ENCODE results near the gene PIH1D1.

Gene PIH1D1

GRCh38 chr19:49443366-49444099 lies 8.1 kb downstream of the PIH1D1 start:
- Histone ChIP-seq H3F3A (ENCODE audit: control insufficient read depth, insufficient read depth) (peaks cover 9% of the 10 kb centered on the region), H3K27me3 (ENCODE audit: control insufficient read depth, low read length) (peaks cover 34% of the 10 kb centered on the region), H3K4me3 (ENCODE audit: low read length) (peak overlapping the region; percentile 88), H3K36me3 (ENCODE audit: control insufficient read depth, low read length) (peaks cover 23% of the 10 kb centered on the region), H3K27ac (ENCODE audit: low read depth, low read length) (peak overlapping the region; percentile 39; the same call in 1 of the 2 replicates), H4K20me1 (ENCODE audit: control insufficient read depth, insufficient read depth, low read depth, low read length) (no peaks in the 10 kb centered on the region), H3K9me2 (replicated peaks; ENCODE audit: control insufficient read depth, low read length) (no peaks in the 10 kb centered on the region), H3K9me3 (ENCODE audit: control insufficient read depth, insufficient read depth, low read length) (no peaks in the 10 kb centered on the region), H3K79me2 (ENCODE audit: control insufficient read depth, low read length) (peaks cover 3% of the 10 kb centered on the region), H3K4me2 (ENCODE audit: low read length) (peak overlapping the region; percentile 99), H3K4me1 (ENCODE audit: control insufficient read depth, low read length) (peaks cover 24% of the 10 kb centered on the region)
- TF ChIP-seq CTCF (IDR thresholded peaks at IDR 0.05; ENCODE audit: low read depth, low read length, poor library complexity, severe bottlenecking) (peak; percentile 96), EZH2phosphoT487 (IDR thresholded peaks at IDR 0.05; ENCODE audit: borderline replicate concordance, low read length) (no peak)

GRCh38 chr19:49442771-49443365 lies 8.7 kb downstream of the PIH1D1 start:
- H4K20me1 ChIP-seq (ENCODE audit: control insufficient read depth, insufficient read depth, low read depth, low read length) = no peaks in the 10 kb centered on the region
- peaks cover 41% of the 10 kb centered on the region for H3K27me3 ChIP-seq (ENCODE audit: control insufficient read depth, low read length)
- H3K9me2 ChIP-seq (replicated peaks; ENCODE audit: control insufficient read depth, low read length) = no peaks in the 10 kb centered on the region
- TF ChIP-seq CTCF (IDR thresholded peaks at IDR 0.05; ENCODE audit: low read depth, low read length, poor library complexity, severe bottlenecking) = no peak
- TF ChIP-seq EZH2phosphoT487 (IDR thresholded peaks at IDR 0.05; ENCODE audit: borderline replicate concordance, low read length) = no peak
- peaks cover 23% of the 10 kb centered on the region for H3K4me1 ChIP-seq (ENCODE audit: control insufficient read depth, low read length)
- no peaks in the 10 kb centered on the region for H3K9me3 ChIP-seq (ENCODE audit: control insufficient read depth, insufficient read depth, low read length)
- H3K4me2 ChIP-seq (ENCODE audit: low read length) = peak overlapping the region; percentile 99
- H3K27ac ChIP-seq (ENCODE audit: low read depth, low read length) = peak overlapping the region; percentile 39; the same call in 1 of the 2 replicates
- peaks cover 9% of the 10 kb centered on the region for H3F3A ChIP-seq (ENCODE audit: control insufficient read depth, insufficient read depth)
- H3K36me3 ChIP-seq (ENCODE audit: control insufficient read depth, low read length) = peaks cover 16% of the 10 kb centered on the region
- H3K4me3 ChIP-seq (ENCODE audit: low read length) = peak overlapping the region; percentile 88
- H3K79me2 ChIP-seq (ENCODE audit: control insufficient read depth, low read length) = no peaks in the 10 kb centered on the region; the same call in 1 of the 2 replicates

GRCh38 chr19:49442354-49442753 lies 9.3 kb downstream of the PIH1D1 start:
- Histone ChIP-seq H3K36me3 (ENCODE audit: control insufficient read depth, low read length) (peaks cover 11% of the 10 kb centered on the region), H3F3A (ENCODE audit: control insufficient read depth, insufficient read depth) (peaks cover 9% of the 10 kb centered on the region), H3K4me3 (ENCODE audit: low read length) (peak overlapping the region; percentile 88; the same call in 1 of the 2 replicates), H3K79me2 (ENCODE audit: control insufficient read depth, low read length) (no peaks in the 10 kb centered on the region), H3K4me1 (ENCODE audit: control insufficient read depth, low read length) (peaks cover 21% of the 10 kb centered on the region), H3K27me3 (ENCODE audit: control insufficient read depth, low read length) (peaks cover 46% of the 10 kb centered on the region), H3K9me2 (replicated peaks; ENCODE audit: control insufficient read depth, low read length) (no peaks in the 10 kb centered on the region), H4K20me1 (ENCODE audit: control insufficient read depth, insufficient read depth, low read depth, low read length) (no peaks in the 10 kb centered on the region), H3K27ac (ENCODE audit: low read depth, low read length) (no peak overlapping the region), H3K4me2 (ENCODE audit: low read length) (peak overlapping the region; percentile 99), H3K9me3 (ENCODE audit: control insufficient read depth, insufficient read depth, low read length) (no peaks in the 10 kb centered on the region)
- TF ChIP-seq EZH2phosphoT487 (IDR thresholded peaks at IDR 0.05; ENCODE audit: borderline replicate concordance, low read length) (no peak), CTCF (IDR thresholded peaks at IDR 0.05; ENCODE audit: low read depth, low read length, poor library complexity, severe bottlenecking) (no peak)
